HG03025 (cell line): ENCODE results near the gene DYNLRB2.

Experiments used
- ATAC-seq: cut with Tn5 transposase; IDR thresholded peaks from one replicate; pipeline ENCODE4 v1.9.1; 2021; ENCODE audit warnings: mild to moderate bottlenecking, moderate library complexity; ENCODE audit not compliant: unreplicated experiment, low FRiP score

Gene DYNLRB2

DNA sequence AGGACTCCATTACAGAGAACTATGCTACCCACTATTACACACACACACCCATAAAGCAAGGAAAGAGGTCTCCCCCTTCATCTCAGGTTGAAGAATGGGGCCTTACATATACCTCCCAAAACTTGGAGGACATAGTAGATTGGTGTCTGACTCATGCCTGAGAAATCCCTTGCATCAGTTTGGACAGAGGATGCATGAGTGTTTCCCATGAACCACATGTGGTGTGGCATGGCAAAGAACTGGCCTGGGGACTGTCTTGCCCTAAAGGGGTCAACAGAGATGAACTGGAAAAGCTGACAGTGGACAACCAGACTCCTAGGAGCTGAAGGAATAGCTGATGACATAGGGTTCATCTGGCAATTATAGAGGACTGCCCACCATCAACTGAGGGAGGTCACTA lies 54.0 kb downstream of the DYNLRB2 start:
- ATAC-seq, result no peak

GRCh38 chr16:80596507-80597207 lies 55.9 kb downstream of the DYNLRB2 start:
- ATAC-seq, result no peak

GRCh38 chr16:80599466-80599865 lies 58.7 kb downstream of the DYNLRB2 start:
- no peak for ATAC-seq
